Measurements from ENCODE around the gene WNT9A.
"Not testable (repeated sequence)": the region's sequence is repeated elsewhere in the genome, so short reads cannot be mapped to it uniquely, and the experiment has no call there.

The WNT9A gene, protein sequence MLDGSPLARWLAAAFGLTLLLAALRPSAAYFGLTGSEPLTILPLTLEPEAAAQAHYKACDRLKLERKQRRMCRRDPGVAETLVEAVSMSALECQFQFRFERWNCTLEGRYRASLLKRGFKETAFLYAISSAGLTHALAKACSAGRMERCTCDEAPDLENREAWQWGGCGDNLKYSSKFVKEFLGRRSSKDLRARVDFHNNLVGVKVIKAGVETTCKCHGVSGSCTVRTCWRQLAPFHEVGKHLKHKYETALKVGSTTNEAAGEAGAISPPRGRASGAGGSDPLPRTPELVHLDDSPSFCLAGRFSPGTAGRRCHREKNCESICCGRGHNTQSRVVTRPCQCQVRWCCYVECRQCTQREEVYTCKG

DNA sequence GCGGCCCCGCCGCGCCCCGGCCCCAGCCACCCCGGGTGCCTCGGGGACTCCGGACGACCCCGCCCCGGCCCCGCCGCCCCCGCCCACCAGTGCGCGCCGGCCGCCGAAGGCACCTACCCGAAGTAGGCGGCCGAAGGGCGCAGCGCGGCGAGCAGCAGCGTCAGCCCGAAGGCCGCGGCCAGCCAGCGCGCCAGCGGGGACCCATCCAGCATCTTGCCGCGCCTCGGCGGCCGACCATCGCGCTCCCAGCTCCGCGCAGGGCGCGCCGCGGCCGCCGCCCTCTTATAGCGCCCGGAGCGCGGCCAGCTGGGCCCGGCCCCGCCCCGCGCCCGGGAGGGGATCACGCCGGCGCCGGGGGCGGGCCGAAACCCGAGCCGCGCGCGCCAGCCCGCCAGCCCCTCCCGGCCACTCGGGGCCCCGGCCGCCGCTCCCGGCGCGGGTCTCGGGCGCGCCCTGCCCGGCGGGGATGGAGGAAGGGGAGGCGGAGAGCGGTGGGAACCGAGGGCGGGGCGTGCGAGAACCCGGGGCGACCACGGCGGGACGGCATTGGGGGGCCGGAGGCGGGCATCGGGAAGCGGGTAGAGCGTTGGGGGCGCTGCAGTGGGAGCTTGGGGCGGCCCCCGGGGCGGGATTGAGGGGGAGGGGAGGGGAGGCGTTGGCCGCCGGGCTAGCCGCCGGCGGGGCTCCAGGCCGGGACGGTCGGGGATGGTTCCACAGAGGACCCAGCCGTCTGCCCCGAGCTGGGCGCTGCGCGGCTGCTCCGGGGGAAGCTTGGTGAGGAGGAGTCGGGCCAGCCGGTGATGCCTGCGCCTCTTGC, at the start of gene WNT9A:
WNT9A (minus strand) TSS at position 257 of the 817 bp plus-strand sequence; CDS start at position 212, 45 bp downstream.
- FAIRE-seq, result no peak

DNA sequence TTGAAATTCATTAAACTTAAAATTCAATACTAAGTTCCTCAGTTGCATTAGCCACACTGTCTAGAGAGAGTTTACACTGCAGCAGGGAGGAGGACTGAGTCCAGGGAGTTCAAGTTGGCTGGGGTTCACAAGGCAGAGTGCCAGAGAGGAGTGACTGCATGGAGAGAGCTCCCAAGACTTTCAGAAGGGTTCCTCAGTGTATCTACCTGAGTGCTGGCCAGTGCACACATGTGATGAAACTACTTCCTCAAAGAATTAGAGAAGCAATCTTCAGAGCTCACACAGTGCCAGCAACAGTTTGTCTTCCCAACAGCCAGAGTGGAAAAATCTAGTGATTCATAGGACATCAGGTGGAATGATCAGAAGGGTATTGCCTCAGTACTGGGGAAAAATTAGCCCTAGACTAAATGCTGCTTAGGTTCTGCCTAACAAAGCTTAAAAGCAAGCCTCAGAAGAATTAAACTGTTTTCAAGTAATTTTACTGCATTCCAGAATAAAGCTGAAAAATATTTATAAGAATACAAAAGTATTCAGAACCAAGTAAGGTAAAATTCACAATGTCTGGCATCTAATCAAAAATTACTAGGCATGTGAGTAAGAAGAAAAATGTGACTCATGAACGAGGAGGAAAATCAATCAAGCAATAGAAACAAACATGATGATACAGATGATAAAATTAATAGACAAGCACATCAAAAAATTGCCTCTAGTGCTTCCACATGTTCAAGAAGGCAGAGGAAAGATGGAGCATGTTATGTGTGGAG, 48.6 kb upstream of the WNT9A start:
- no peak for FAIRE-seq

DNA sequence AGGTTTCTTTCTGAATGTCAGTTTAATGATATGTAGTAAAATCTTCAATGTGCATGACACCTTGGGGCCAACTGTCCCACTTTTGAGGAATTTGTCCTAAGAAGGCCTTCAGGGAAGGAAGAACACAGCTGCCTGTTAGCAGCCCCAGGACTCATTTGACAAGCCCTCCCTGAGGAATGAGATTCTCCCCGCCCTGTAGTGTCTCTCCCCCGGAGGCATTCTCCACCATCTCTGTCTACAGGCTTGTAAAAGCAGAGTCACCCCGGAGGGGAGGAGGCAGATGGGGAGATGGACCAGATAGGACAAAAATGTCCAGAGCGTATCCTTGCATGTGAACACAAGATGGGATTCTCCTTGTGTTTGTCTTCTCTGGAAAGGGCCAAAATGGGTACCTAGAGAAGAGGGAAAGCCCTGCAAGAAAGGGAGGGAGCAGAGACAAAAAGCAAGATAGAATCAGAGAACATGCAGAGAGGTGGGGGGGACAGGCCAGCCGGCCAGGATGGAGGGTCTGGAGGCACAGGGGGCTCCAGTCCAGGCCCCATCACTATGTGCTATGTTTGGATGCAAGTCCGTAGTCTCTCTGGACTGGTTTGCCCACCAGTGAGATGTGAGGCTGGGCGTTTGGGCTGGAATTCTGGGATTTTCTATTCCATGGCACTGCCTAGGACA, 47.0 kb upstream of the WNT9A start:
- FAIRE-seq, result no peak

DNA sequence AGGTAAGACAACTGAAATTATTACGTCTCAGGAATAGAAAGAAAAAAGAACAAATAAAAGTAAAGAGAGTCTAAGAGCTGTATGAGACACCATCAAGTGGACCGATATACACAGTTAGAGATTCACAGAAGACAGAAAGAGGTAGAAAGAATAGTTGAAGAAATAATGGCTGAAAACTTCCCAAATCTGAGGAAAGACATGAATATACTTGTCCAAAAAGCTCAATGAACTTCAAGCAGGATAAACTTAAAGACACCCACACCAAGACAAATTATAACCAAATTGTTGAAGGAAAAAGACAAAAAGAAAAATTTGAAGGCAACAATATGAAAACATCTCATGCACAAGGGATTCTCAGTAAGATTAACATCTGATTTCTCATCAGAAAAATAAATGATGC, 39.4 kb upstream of the WNT9A start:
- FAIRE-seq, result no peak

DNA sequence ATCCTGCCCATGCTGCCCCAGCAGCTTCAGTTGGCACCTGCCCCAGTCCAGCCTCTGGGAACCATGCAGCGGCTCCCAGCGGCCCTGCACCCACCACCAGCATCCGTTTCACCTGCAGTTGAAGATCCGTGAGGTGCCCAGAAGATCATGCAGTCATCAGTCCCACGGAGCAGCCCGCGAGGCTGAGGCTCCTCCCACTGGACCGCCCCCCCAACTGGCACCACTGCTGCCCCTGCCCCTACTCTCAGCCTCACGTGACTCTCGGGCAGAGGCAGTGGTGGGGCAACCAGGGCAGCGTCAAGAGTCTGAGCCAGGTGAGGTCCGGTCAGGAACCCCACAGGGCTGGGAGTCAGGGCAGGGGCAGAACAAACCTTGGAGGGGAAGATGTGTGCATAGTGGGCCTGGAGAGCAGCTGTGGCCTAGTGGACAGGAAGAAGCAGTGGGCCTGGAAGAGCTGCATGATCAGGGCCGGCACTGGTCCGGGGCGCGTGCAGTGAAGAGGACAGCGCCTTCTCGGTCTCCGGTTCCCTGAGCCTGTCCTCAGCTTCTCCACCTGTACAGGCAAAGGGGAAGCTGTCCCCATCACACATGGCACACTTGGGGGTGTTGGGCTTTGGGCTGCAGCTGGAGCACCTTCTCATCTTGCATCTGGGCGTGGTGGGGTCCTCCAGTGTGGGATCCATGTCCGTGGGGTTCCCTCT, 28.0 kb upstream of the WNT9A start:
- not testable (repeated sequence) for FAIRE-seq

DNA sequence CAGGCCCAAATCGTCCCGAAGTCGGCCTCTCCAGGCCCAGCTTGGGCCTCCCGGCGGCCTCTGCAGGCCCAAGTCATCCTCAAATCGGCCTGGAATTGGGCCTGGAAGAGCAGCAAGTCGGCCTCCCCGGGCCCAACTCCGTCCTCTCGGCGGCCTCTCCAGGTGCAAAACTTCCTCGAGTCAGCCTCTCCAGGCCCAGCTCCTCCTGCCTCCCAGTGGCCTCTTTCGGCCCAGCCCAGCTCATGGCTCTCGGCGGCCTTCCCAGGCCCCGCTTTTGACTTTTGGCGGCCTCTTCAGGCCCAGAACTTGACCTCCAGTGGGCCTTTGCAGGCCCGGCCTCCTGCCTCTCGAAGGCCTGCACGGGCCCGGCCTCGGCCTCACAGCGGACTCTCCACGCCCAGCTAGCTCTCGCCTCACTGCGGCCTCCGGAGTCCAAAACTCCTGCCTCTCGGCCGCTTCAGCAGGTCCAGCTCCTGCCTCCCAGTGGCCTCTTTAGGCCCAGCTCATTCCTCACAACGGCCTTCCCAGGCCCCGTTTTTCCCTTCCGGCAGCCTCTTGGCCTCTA, 26.1 kb upstream of the WNT9A start:
- FAIRE-seq, result not testable (repeated sequence)

DNA sequence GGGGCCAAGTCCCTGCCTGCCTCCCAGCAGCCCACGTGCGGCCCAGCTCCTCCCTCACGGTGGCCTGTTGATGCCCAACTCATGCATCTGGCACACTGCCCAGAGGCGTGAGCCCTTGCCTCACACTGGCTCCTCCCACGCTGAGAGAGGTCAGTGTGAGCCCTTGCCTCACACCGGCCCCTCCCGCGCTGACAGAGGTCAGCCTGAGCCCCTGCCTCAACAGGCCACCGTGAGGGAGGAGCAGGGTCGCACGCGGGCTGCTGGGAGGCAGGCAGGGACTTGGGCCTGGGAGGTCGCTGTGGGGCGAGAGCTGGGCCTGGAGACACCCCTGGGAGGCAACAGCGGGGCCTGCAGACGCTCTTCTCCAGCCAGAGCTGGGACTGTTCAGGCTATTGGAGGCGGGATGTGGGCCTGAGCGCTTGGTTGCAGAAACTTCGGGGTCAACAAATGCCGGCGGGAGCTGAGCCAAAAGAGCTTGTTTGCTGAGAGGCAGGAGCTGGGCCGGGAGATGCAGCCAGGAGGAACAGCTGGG, 25.2 kb upstream of the WNT9A start:
- not testable (repeated sequence) for FAIRE-seq

DNA sequence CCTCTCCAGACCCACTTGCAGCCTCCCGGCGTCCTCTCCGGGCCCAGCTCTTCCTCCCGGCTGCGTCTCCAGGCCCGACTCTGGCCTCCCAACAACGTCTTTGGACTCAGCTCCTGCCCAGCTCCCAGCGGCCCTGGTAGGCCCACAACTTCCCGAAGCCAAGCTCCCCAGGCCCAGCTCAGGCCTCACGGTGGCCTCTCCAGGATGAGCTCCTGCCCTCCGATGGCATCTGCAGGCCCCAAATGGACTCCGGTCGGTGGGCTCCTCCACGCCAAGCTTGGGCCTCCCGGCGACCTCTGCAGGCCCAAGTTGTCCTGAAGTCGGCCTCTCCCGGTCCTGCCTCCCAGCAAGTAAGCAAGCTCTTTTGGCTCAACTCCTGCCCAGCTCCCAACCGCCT, 24.5 kb upstream of the WNT9A start:
- FAIRE-seq, result not testable (repeated sequence)

DNA sequence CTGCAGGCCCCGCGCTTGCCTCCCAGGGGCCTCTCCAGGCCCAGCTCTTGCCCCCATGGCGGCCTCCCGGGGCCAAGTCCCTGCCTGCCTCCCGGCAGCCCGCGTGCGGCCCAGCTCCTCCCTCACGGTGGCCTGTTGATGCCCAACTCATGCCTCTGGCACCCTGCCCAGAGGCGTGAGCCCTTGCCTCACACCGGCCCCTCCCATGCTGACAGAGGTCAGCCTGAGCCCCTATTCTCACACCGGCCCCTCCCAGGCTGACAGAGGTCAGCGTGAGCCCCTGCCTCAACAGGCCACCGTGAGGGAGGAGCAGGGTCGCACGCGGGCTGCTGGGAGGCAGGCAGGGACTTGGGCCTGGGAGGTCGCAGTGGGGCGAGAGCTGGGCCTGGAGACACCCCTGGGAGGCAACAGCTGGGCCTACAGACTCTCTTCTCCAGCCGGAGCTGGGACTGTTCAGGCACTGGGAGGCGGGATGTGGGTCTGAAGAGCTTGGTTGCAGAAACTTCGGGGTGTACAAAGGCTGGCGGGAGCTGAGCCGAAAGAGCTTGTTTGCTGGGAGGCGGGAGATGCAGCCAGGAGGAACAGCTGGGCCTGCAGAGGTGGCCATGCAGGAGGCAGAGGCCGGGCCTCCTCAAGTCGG, 24.0 kb upstream of the WNT9A start:
- FAIRE-seq, result not testable (repeated sequence)

DNA sequence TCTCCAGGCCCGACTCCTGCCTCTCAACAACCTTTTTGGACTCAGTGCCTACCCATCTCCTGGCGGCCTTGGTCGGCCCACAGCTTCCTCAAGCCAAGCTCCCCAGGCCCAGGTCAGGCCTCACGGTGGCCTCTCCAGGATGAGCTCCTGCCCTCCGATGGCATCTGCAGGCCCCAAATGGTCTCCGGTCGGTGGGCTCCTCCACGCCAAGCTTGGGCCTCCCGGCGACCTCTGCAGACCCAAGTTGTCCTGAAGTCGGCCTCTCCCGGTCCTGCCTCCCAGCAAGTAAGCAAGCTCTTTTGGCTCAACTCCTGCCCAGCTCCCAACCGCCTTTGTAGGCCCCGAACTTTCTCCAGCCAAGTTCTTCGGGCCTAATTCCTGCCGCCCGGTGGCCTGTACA, 23.5 kb upstream of the WNT9A start:
- FAIRE-seq, result not testable (repeated sequence)

DNA sequence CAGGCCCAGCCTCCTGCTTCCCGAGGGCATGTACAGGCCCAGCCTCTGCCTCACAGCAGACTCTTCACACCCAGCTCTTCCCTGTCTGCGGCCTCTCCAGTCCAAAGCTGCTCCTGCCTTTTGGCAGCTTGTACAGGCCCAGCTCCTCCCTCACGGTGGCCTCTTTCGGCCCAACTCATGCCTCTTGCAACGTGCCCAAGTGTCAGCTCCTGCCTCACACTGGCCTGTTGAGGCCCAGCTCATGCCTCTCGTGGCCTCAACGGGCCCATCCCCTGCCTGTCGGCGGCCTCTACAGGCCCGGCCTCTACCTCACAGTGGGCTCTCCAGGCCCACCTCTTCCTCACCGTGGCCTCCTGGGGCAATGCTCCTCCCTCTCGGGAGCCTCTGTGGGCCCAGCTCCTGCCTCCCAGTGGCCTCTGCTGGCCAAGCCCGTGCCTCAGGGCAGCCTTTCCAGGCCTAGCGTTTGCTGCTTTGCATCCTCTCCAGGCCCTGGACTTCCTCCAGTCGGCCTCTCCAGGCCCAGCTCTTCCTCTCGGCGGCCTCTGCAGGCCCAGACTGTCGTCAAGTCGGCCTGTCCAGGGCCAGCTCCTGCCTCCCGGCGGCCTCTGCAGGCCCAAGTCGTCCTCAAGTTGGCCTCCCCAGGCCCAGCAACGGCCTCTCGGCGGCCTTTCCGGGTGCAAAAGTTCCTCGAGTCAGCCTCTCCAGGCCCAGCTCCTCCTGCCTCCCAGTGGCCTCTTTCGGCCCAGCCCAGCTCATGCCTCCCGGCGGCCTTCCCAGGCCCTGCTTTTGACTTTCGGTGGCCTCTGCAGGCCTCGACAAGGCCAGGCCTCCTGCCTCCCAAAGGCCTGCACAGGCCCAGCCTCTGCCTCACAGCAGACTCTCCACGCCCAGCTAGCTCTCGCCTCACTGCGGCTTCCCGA, 22.6 kb upstream of the WNT9A start:
- FAIRE-seq, result not testable (repeated sequence)

DNA sequence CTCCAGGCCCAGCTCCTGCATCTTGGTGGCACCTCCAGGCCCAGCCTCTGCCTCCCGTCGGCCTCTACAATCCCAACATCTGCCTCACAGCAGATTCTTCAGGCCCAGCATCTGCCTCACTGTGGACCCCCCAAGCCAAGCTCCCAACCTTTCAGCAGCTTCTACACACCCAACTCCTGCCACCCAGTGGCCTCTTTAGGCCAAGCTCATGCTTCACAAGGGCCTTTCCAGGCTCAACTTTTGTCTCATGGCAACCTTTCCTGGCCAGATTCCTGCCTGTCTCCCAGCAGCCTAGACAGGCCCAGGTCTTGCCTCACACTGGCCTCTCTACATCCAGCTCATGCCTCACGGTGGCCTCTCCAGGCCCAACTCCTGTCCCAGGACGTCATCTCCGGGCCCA, 20.1 kb upstream of the WNT9A start:
- not testable (repeated sequence) for FAIRE-seq

DNA sequence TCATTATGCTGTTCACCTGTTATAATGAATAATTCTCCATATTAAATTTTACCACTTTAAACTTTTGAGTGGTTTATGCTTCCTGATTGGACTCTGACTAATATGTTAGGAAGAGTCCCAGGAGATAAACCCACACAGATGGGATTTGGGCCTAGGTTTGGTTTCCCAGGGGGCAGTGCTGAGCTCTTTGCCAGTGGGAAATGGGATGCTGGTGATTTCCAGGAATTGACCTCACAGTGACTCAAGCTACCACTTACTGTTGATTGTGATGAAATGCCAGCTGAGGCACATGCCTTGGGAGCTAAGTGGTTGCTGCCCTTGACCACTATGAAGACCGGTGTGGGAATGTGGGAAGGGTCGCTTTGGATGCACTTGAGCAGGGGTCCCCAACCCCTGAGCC, 19.0 kb upstream of the WNT9A start:
- not testable (repeated sequence) for FAIRE-seq

DNA sequence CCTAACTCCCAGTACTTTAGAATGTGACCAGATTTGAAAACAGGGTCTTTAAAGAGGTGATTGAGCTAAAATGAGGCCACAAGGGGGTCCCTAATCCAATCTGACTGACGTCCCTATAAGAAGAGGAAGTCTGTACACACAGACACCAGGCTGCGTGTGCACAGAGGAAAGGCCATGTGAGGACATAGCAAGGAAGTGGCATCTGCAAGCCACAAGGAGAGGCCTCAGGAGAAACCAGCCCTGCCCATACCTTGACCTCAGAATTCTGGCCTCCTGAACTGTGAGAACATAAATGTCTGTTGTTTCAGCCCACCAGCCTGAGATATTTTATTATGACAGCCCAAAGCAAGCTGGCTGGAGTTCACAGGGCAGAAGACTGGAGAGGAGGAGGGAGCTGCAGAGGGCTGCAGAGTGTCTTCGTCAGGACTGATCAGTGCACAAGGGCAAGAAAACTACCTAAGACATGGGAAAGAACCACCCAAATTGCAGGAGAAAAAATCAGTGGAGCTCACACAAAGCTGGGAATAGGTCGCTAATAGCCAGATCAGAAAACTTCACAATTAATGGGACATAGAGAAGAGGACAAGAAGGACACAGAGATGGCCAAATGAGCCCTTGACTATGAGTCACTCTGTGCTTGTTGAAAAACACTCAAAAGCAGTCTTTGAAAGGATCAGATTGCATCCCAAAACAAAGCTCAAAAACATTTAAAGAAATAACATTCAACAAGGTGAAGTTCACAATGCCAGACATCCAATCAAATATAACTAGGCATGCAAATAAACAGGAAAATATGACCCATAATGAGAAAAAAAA, 14.1 kb upstream of the WNT9A start:
- peak; percentile 76 for FAIRE-seq

DNA sequence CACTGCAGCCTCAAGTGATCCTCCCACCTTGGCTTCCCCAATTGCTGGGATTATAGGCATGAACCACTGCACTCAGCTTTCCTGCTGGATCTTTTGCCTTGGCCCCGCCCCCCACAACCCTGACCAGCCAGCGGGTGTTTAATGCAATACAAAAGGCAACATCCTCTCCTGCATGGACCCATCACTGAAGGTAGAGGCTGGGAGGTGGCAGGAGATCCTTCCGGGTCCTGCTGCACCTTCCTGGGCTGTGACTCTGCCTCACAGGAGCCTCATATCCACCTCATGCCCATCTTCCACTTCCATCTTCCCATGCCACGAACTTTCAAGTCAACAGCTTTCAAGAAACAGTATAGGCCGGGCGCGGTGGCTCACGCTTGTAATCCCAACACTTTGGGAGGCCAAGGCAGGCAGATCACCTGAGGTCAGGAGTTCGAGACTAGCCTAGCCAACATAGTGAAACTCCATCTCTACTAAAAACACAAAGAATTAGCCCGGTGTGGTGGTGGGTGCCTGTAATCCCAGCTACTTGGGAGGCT, 11.7 kb upstream of the WNT9A start:
- no peak for FAIRE-seq

DNA sequence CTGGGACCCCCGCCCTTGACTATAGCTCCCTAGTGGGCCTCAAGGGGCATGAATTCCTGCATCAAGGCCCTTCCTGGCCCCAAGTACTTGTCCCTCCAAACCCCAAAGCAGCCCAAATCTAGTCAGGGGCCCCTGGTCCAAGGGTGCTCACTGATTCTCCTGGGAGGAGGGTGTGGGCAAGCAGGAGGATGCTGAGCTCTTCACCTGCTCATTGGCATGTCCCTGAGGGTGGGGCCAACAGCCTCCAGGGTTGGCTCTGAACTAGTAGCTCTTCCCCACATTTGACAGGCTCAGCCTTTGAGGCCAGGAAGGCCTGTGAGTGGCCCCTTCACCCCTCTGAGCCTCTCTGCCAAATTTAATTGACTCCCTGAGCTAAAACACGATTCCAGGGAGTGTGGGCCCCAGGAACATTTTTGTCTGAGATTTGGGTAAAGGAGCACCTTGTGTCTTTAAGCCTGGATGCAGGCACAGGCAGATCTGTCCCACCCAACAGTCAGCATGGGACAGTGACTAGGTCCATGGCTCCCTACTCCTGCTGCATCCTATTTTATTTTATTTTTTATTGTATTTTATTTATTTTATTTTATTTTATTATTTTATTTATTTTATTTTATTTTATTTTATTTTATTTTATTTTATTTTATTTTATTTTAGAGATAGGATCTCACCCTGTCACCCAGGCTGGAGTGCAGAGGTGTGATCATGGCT, 11.0 kb upstream of the WNT9A start:
- FAIRE-seq, result no peak

DNA sequence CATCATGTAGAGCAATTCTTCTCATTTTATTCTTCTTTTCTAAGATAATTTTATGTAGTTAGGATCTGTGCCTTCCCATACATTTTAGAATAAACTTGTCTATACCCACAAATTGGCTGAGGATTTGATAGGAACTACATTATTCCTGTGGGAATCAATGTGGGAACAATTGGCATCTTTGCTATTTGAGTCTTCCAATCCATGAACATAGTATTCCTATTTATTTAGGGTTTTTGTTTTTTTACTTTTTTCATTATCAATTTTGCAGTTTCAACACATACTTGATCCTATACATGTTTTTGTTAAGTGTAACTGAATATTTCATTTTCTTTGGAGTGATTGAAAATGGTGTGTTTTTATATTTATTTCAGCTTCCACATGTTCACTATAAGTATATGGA, 8.1 kb upstream of the WNT9A start:
- FAIRE-seq, result no peak

Measured in endometrium (tissue), 2 donors.